Suprapubic skin (tissue), 3 donors: ENCODE data around the gene DPYSL4.

ENCODE experiments used
- EP300 ChIP-seq: sonication (generic); formaldehyde crosslinking; IDR thresholded peaks from one replicate; pipeline ENCODE4 v1.6.1; 2017; ENCODE audit warnings: antibody characterized with exemption
- TF ChIP-seq, protein P1 (sequence below), 2 donors: fragments of 200-600 bp in 1 of 2; fragments of 450-650 bp in 1 of 2; sonication (generic) in 1 of 2; IDR thresholded peaks; one replicate each; pipeline ENCODE4 v1.5.1; 2016 to 2019; ENCODE audit warnings: antibody characterized with exemption in 2 of 2, mild to moderate bottlenecking in 1 of 2, moderate library complexity in 1 of 2

DNA sequence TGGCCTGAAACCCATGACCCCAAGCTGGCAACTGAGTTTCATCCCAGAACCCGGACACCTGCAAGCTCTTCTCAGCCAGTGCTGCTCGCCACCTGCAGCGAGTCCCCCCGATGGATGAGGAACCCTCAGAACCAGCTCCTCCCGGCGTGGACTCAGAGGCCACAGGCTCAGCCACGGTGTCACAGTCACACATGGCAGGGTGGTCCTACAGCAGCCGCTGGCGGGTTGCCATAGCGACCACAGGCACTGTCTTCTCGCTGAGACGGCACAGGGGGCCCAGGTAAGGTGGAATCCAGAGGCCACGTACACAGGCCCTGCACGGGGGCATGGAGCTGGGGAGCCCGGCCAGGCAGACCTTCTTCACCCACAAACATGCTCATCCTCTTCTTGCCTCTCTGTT is 53.4 kb downstream of the DPYSL4 start:
- TF ChIP-seq, protein P1, sequence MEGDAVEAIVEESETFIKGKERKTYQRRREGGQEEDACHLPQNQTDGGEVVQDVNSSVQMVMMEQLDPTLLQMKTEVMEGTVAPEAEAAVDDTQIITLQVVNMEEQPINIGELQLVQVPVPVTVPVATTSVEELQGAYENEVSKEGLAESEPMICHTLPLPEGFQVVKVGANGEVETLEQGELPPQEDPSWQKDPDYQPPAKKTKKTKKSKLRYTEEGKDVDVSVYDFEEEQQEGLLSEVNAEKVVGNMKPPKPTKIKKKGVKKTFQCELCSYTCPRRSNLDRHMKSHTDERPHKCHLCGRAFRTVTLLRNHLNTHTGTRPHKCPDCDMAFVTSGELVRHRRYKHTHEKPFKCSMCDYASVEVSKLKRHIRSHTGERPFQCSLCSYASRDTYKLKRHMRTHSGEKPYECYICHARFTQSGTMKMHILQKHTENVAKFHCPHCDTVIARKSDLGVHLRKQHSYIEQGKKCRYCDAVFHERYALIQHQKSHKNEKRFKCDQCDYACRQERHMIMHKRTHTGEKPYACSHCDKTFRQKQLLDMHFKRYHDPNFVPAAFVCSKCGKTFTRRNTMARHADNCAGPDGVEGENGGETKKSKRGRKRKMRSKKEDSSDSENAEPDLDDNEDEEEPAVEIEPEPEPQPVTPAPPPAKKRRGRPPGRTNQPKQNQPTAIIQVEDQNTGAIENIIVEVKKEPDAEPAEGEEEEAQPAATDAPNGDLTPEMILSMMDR (IDR thresholded peaks at IDR 0.05), result no peak
- TF ChIP-seq EP300, result no peak
